GM12892 (cell line): Measurements from ENCODE around the gene SLC28A2.

Experiments used
- POLR2A ChIP-seq: IDR thresholded peaks from 2 replicates; pipeline ENCODE4 v1.6.1; 2011; ENCODE audit warnings: low read depth, low read length, control low read depth
- POLR2AphosphoS5 ChIP-seq: IDR thresholded peaks from 2 replicates; pipeline ENCODE4 v1.6.1; 2011; ENCODE audit warnings: low read depth, low read length, control low read depth
- TAF1 ChIP-seq: IDR thresholded peaks from 2 replicates; pipeline ENCODE4 v1.6.1; 2011; ENCODE audit warnings: low read depth, mild to moderate bottlenecking, control low read depth, low read length, borderline replicate concordance

- no peak for TF ChIP-seq POLR2A
- TF ChIP-seq POLR2AphosphoS5, result no peak
- no peak for TF ChIP-seq TAF1
Measured at GRCh38 chr15:45230245-45230965, 21.6 kb upstream of the SLC28A2 start.
